GM18505 (cell line): ENCODE measurements around the gene VPS45.
"Not testable (repeated sequence)": the region's sequence is repeated elsewhere in the genome, so short reads cannot be mapped to it uniquely, and the experiment has no call there.

Source experiments
- ATAC-seq: cut with Tn5 transposase; IDR thresholded peaks from one replicate; pipeline ENCODE4 v1.9.1; 2021; ENCODE audit not compliant: unreplicated experiment
- POLR2A ChIP-seq: IDR thresholded peaks from 4 replicates; pipeline ENCODE4 v1.6.1; 2011; ENCODE audit warnings: borderline replicate concordance; ENCODE audit not compliant: insufficient read depth, insufficient read length; ENCODE audit errors: extremely low read depth

VPS45 gene

GRCh38 chr1:150134537-150134936 lies 67.0 kb downstream of the VPS45 start:
- ATAC-seq, result no peak
- TF ChIP-seq POLR2A, result no peak

GRCh38 chr1:150135400-150135799 lies 67.8 kb downstream of the VPS45 start:
- not testable (repeated sequence) for ATAC-seq

GRCh38 chr1:150138044-150138443 lies 70.5 kb downstream of the VPS45 start:
- no peak for ATAC-seq
- no peak for TF ChIP-seq POLR2A

- TF ChIP-seq POLR2A, result no peak
- no peak for ATAC-seq
These were observed 73.9 kb downstream of the VPS45 start for GRCh38 chr1:150141452-150141851.

- no peak for ATAC-seq
- no peak for TF ChIP-seq POLR2A
These were observed 74.5 kb downstream of the VPS45 start for GRCh38 chr1:150142083-150142482.

GRCh38 chr1:150144606-150145005 lies 77.0 kb downstream of the VPS45 start:
- no peak for ATAC-seq
- TF ChIP-seq POLR2A, result no peak

GRCh38 chr1:150146016-150146415 lies 78.4 kb downstream of the VPS45 start:
- not testable (repeated sequence) for ATAC-seq

GRCh38 chr1:150146849-150147542 lies 79.4 kb downstream of the VPS45 start:
- ATAC-seq, result no peak
- no peak for TF ChIP-seq POLR2A

GRCh38 chr1:150148837-150149270 lies 81.3 kb downstream of the VPS45 start:
- no peak for TF ChIP-seq POLR2A
- ATAC-seq, result no peak

- TF ChIP-seq POLR2A, result peak; percentile 63
These were observed 81.9 kb downstream of the VPS45 start, which contains the start of gene PLEKHO1 for GRCh38 chr1:150149271-150150132. Gene PLEKHO1 (plus strand): TSS chr1:150149916. CDS start chr1:150150258, 342 bp downstream.

GRCh38 chr1:150150133-150151021 lies 82.8 kb downstream of the VPS45 start:
- TF ChIP-seq POLR2A, result no peak
- ATAC-seq, result peak; percentile 21

More at GRCh38 chr1:150149271-150150132, 81.9 kb downstream of the VPS45 start, which contains the start of gene PLEKHO1:
- ATAC-seq, result peak; percentile 46

- peak; percentile 61 for TF ChIP-seq POLR2A
- no peak for ATAC-seq
These were observed 84.0 kb downstream of the VPS45 start for GRCh38 chr1:150151291-150152181.
